Hematopoietic multipotent progenitor cell treated with erythropoietin and hydrocortisone succinate and interleukin-3 and kit ligand, for 17 days (in vitro differentiated cells): ENCODE results near the gene NEUROG2.

Source experiments
- DNase-seq: peaks from one replicate; pipeline ENCODE4 v3.0.0-alpha.2; 2015; ENCODE audit warnings: low spot score

NEUROG2 gene

GRCh38 chr4:112521123-112522023 lies 5.4 kb upstream of the NEUROG2 start:
- no peak for DNase-seq

- DNase-seq: no peak
These were observed 4.7 kb upstream of the NEUROG2 start for GRCh38 chr4:112520598-112521122.

GRCh38 chr4:112519689-112520597 lies 4.0 kb upstream of the NEUROG2 start:
- DNase-seq: no peak

DNA sequence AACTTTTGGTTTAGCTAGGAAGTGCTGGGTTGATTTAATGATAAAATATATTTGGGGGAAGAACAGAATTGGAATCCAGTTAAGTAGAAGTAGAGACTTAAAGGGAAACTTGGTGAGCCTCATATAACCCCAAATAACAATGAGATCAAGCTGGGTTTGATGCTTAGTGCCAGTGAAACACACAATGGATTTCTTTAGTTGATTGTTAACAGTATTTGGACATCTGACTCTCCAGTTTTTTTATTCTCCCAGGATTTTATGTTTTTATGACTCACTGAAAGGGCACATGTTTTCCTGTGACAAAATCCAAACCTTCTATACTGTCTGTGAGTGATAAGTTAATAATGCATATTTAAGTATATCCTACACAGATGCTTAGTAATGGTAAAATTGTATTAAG lies 2.7 kb upstream of the NEUROG2 start:
- no peak for DNase-seq

- DNase-seq: no peak
These were observed 1.9 kb upstream of the NEUROG2 start for GRCh38 chr4:112517911-112518310.

- DNase-seq: no peak
These were observed 1.2 kb upstream of the NEUROG2 start for GRCh38 chr4:112517067-112517634.

DNA sequence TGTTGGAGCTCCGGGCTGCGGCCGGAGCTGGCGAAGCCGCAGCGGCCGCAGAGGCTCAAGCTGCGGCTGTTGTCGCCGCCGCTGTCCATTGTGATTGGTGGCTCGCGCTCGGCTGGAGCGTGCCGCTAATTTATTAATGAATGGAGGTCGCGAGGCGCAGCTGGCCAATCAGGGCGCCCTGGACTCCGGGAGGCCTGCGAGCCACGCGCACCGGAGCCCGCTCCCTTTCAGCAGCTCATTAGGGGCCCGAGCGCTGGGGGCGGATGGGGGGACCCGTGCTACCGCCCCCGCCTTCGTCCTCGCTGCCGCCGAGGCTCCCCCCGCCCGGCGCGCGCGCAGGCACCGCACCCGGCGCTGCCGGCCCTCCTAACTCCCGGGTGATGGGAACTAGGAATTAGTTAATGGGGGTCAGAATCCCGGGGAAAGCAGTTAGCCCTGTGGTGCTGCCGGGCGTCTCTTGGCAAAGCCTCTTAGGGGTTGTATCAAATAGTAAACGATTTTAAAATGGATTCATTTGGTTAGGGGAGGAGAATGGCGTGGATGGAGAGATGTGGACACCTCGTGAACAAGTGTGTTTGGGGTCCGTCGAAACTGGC lies 589 bp upstream of the NEUROG2 start:
- DNase-seq: no peak

DNA sequence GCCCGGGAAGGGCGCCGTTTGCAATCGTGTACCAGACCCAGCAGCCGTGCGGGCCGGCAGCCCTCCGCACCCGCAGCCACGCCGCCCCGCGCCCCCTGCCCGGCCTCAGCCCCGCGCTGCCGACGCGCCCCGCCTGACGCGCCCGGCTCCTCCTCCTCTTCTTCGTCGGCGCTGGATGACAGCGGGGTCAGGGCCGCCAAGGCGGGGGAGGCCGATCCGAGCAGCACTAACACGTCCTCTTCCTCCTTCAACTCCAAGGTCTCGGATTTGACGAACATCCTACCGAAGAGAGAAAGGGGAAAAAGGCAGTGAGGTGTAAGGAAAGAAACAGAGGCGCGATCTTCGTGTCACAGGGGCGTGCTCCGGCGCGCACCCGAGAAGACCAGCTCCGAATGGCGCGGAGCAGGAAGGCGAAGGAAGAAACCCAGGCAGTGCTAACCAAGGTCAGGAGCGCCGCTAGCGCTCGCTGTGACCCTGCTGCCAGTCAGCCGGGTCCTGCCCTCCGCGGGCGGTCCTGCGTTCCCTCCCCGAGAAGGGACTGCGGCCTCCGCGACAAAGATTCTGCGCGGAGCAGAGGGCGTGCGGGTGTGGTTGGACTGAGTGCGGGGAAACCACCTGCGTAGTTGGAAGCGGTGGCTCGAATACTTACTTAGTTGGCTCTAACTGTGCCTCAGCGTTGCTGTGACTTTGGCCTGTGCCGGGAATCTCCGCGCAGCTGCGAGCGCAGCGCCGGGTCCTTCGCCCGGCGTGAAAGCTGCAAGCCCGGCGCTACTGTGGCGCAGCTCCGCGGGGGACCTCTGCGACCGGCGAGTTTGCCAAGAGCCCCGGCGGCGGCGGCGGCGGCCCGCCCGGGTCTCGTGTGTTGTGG lies 548 bp downstream of the NEUROG2 start:
- DNase-seq: no peak

GRCh38 chr4:112514647-112515197 lies 1.3 kb downstream of the NEUROG2 start:
- DNase-seq: no peak

DNA sequence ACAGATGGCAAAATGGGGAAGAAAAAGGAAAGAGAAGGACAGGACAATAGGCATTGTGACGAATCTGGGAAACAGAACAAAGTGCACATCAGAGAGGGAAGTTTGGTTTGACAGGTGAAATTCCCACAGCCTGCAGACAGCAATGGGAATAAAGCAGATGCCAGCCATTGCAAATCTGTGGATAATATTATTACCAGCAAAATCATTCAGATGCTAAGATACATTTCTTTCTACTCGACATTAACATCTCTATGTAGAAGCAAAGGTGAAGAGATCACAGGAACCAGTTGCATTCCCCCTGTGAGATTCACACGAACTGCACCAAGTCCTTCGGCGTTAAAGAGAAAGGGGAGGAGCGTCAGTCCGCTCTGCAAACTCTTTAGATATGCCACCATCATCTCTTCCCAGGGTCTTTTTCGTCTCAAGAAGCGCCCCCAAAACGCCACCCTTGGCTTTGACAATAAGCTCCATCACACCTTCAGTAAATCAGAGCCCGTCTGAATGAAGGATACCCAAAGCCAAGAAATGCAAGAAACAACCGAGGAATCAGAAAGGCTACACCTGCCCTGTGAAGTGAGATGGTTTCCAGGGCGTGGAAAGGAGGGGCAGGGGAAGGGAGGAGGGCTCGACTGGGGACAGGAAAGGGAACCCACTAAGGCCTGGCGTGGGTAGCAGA lies 1.9 kb downstream of the NEUROG2 start:
- DNase-seq: no peak

DNA sequence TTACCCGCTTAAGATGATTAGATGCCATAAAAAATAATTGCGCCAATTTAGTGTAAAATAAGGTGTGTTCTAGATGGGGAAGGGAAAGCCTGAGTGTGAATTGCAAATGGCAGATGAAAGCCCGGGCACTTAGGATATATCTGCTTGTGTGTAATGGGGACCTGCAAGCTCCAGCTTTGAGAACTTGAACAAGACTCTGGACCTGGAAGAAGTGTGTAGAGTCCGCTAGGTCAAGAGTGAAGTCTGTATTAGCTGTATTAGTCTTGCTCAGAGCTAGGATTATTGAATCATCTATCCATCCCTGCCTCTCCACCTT lies 4.2 kb downstream of the NEUROG2 start:
- no peak for DNase-seq

GRCh38 chr4:112511093-112511802 lies 4.7 kb downstream of the NEUROG2 start:
- no peak for DNase-seq

- DNase-seq: no peak
These were observed 5.5 kb downstream of the NEUROG2 start for GRCh38 chr4:112510291-112511092.

- no peak for DNase-seq
These were observed 6.5 kb downstream of the NEUROG2 start for GRCh38 chr4:112509243-112510141.

- DNase-seq: no peak
These were observed 7.6 kb downstream of the NEUROG2 start for GRCh38 chr4:112508356-112508755.

DNA sequence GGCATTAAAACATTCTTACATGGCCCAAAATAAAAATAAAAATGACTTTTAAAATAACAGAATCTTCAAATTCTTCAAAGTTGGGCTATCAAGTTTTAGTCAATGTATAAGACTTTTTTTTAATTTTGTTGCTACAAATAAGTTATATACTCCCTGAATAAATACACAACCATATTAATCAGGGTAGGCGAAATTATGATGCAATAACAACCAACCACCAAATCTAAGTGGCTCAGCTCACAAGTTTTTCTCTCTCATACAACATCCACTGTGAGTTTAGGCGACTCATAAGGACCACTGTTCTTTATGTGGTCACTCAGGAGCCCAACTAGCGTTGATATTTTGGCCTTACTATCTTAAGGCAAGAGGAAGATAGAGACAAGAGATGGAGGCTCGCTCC lies 11.2 kb downstream of the NEUROG2 start:
- no peak for DNase-seq

DNA sequence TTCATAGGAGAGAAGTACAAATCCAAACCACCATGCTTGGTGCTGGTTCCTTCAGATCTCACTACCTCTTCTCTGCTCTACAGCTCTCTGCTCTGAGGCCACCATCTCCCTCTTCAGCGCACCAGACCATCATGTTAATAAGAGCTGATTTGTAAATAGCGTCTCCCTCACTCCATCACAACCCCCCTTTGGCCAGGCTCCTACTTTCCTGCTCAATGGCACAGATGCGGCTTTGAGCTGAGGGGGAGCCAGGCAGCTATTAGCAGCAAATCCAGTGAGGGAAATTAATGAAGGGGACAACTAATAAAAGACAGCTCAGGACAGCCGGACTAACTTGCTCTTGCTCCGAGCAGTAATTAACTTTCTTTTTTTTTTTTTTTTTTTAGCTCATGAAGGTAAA lies 13.1 kb downstream of the NEUROG2 start:
- DNase-seq: no peak

- no peak for DNase-seq
These were observed 23.7 kb downstream of the NEUROG2 start for GRCh38 chr4:112492321-112492720.
